Non-pigmented ciliary epithelial cell (primary cell): Measurements from ENCODE around the gene DRGX.

Experiments
- DNase-seq: peaks from one replicate; pipeline ENCODE4 v3.0.0-alpha.2; 2010; ENCODE audit warnings: low read depth

Gene DRGX

DNA sequence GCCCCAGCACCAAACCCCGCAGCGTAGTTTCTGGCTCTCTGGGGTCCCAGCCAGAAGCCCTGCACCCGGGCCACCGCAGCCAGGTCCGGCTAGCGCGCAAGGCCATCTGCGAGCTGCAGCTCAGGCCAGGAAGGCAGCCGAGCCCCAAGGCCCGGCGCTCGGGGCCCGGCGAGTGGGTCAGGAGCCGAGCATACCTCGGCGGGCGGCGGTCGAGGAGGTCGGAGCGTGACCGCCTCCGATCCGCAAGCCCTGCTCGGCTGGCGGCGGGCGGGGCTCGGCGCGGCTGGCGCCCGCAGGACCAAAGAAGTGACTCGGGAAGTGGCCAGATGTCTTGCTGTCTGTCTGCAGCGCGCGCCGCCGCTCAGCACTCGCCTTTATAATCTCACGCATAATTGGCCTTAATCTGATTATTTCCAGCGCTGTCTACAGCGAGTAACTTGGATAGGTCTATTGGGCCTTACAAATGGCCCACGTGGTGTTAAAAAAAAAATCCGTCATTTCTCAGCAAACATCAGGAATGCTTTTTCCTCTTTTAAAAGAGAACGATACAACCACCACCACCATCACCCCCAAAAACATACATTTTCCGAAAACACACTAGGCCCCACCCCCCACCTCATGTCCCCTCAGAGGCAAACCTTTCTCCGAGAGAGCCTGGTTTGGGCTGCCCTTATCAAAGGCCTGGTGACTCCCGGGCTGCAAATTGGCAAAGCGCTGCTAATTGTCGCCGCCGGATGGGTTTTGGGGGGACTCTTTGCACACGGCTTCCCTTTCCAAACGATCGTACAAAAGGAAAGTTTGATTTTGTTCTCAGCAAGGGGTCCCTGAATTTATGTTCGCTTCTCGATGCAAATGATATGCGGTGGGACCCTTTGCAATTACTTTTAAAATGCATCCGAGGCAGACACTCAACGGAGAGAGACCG is at the start of gene DRGX:
Gene DRGX (minus strand): TSS at position 349 of the 925 bp plus-strand sequence. CDS start 649 bp downstream, outside the sequence.
- no peak for DNase-seq

DNA sequence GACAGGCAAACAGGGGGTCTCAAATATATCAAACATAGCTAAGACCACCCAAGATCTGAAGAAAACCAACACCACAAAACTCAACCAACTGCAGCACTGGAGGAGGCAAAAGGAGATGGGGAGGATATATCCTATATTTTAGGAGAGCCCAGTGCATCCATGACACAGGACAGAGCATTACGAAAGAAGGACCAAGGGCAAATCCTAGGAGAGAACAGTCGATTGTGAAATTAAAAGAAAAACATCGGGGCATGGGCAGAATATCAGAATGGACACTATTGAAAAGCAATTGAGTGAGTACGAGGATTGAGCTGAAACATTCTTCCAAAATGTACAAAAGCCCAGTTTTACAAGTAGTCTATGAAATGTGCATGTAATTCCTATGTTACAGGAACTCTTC is 48.5 kb upstream of the DRGX start:
- DNase-seq, result no peak

GRCh38 chr10:49442863-49443262 is 47.0 kb upstream of the DRGX start:
- no peak for DNase-seq

GRCh38 chr10:49441488-49442476 is 45.9 kb upstream of the DRGX start:
- no peak for DNase-seq

GRCh38 chr10:49435225-49435624 is 39.3 kb upstream of the DRGX start:
- no peak for DNase-seq

- DNase-seq, result no peak
These were observed 37.2 kb upstream of the DRGX start for GRCh38 chr10:49433069-49433468.

DNA sequence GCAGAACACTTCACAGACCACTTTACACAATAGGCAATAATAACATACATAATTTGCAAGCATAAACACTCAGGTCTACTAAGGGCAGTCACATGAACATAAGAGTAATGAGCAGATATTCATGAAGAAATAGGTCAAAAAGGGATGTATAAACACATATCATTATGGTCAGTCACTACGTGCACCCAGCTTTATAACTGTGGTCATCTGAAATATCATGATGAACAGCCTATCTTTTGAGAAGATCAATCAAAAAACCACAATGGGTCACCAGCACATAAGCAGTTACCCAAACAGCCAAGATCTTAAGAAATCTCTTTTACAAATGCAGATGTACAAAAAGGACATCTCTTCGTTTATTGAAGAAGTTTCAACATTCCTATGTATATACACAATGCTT is 35.5 kb upstream of the DRGX start:
- DNase-seq, result no peak

DNA sequence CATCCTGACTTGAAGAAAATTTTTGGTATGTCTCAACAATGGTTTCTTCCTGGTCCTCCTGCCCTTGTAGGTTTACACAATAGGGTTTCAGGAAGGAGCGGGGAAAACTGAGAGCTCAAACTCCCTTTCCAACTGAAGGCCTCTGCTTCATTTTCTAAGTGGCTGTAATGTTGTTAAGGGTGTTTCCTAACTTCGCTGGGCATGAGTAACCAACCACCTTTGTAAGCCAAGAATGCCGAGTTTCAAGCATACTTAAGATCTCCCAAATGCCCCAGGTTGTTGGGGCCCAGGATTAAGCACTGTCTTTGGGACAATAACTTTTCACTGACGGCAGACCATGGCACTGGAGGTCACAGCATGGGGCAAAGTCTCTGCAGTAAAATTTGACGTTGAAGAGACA is 33.6 kb upstream of the DRGX start:
- DNase-seq, result no peak

DNA sequence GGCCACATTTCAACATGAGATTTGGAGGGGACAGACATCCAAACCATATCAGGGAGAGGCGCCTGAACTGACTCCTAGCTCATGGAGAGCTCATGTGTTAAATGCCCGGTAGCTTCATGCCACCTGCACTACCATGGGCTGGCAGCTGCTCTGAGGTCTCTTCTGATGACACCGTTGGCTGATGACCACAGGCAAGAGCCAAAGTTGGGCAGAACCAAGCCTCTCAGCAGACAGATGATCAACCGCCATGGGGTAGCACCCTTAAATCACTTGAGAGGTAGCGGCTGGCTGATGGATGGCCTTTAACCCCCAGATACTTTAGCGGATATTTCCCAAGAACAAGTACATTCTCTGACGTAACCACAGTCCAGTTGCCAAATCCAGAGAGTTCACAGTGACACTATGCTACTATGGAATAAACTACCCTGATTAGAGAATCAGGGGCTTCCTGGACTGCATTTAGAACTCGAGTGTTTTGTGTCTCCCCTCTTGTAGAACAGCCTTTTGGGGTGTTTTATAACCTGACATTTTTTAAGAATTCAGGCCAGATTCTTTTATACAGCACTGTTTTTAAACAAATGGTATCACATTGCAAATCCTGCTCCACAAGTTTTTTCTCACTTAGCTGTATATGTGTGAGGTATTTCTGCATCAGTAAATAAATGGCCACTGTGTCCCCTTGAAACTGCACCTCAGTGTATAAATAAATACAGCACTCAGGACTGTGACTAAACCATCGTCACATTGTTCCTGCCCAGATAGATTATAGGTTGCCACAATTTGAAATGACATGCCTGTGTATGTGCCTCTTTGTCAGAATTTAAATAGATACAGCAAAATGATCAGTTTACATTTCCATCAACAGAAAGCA is 30.8 kb upstream of the DRGX start:
- DNase-seq, result no peak

GRCh38 chr10:49419005-49419404 is 23.1 kb upstream of the DRGX start:
- no peak for DNase-seq

DNA sequence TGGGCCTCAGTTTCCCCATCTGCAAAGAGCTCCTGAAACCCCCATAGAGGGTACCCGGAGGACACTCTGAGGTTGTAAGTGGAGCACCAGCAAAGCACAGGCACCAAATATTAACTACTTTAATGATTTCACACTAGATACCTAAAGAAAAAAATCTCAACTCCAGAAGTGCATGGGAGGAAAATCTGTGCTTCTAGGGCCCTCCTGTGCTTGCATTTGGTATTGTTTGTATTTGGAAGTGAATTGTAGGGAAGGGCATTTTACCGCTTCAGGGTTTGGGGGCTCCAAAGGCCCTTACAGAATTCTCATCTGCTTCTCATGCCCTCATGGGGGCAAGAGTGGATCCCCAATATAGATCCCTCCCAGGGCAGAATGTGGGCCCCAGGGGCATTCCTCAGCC is 22.4 kb upstream of the DRGX start:
- no peak for DNase-seq

DNA sequence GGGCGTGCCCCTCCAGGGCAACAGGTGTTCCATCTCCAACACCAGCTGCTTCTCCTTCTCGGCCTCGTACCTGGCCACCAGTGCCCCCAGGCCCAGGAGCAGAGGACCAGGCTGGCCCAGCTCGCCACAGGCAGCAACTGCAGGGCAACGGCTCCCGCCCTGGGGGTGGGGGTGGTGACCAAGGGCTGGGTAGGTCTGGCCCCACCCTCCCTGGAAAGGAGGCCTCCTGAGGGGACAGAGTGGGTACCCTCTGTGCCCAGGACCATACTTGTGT is 22.1 kb upstream of the DRGX start:
- no peak for DNase-seq

DNA sequence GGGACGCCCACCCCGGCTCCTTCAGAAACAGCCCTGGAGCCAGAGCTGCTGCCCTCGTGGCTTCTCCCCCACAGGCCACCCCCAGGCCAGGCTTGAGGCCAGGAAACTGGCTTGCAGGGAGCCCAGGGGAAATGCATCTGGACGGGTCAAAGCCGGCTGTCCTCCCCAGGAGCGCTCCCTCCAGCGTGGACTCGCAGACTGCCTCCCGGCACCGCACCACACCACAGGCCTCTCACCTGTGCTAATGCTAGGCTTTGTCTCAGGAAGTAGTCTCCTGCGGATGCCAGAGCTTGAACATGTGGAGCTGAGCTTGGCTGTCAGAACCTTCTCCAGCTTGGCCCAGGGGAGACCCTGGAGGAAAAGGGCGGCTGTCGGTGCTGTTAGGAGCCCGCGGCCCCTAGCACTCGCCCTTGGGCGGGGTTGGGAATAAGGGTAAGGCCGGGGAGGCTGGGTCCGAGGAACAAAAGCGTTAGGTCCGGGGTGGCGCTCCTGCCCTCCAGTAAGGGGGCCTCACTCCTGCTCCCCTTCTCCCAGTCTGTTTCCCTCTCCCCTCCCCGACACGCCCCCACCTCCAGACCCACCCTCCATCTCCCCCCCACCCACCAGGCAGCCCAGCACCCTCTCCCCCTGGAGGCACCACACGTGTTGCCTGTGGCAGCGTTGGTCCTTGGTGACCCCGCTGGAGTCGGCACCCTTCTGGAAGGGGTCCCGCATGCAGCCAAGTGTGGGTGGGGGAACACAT is 21.6 kb upstream of the DRGX start:
- DNase-seq, result no peak

GRCh38 chr10:49415846-49416245 is 20.0 kb upstream of the DRGX start:
- DNase-seq, result no peak

- no peak for DNase-seq
These were observed 19.2 kb upstream of the DRGX start for GRCh38 chr10:49415109-49415508.

DNA sequence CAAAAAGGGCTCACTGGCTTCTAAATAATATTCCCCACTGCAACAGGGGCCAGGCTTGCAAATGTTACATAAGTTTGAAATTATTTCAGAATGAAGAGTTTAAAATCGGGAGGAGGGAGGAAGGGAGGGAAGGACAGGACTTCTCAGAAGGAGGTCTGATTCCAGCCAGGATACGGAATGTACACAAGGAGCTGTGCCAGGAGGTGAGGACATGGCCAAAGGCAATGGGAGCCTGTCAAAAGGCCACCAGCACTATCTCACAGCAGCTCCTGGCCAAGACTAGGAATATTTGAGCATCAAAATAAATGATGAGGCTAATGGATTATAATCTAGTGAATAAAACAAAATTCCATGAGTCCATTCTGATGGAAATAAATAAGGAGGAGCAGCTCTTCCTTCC is 18.6 kb upstream of the DRGX start:
- no peak for DNase-seq

DNA sequence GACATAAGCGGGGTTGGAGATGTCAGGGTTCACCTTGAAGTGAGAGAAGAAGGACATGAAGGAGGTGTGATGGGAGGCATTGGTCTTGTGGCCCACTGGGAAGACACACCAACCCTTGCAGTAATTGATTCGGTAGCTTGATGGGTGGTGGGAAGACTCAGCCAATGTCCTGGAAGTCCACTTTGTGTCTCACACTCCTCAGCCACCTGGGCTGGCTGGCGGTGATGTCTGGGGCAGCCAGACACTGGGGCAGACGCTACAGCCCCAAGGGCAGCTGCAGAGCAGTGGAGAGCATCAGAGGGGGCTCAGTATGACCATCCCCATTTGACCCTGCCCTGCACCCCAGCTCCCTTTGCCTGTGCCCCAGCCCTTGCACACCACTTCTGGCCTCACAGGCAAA is 16.7 kb upstream of the DRGX start:
- DNase-seq, result no peak

DNA sequence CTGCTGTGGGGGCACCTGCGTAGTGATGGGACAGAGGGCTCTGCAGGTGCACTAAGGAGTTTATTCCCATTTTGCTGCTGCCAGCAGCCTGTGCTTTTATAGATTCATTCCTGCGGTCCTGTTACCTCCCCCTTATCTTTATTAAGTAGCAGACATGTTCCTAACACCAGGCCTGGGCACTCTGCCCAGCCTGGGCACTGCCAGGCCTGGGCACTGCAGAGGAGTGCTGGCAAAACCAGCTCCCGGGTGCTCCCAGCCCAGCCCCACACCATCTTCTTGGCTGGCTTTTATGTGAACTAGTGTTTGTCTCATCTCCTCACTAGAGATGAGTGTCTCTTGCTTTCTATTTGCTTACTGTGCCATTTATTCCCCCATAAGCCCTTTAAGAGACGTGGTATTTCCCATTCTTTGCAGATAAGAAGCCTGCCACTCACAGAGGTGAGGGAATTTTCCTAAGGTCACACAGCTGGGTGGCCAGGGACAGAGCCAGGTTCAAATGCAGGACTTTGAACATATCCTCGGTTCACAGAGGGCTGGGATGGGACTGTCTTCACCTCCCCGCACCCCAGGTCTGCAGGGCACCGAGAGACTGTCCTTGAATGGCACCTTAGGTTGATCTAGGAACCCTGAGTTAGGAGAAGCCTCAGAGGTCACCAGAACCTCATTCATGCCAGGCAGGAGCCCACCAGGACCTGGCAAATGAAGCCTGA is 14.6 kb upstream of the DRGX start:
- no peak for DNase-seq

DNA sequence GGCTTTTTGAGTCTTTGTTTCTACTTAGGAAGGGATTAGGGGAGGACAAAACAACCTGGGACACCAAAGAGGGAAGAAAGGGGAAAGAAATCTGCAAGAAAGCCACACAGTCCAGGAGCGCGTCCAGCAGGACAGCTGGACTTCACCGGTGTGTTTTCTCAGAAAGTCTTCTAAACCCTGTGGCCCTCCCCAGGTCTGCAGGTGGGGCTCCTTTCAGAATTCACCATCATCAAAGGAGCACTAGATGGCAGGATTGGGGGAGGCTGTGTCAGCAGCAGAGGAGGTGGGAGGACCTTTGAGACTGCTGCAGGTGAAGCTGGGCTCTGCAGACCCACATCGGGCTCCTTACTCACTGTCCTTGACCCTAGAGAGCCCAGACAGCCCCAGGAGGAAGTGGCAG is 13.9 kb upstream of the DRGX start:
- no peak for DNase-seq

- DNase-seq, result no peak
These were observed 12.8 kb upstream of the DRGX start for GRCh38 chr10:49408519-49409306.
